Lung microvascular endothelial cell (primary cell): ENCODE measurements around the gene TRAPPC2. TPM values are rescaled to one million over a fixed set of nuclear protein-coding genes. Genes with fewer than 3 reads are reported as not detected.
A peak's percentile ranks its signal among the peaks of the same experiment; 100 is the strongest.
"Not testable (repeated sequence)": the region's sequence is repeated elsewhere in the genome, so short reads cannot be mapped to it uniquely, and the experiment has no call there.

Source experiments
- DNase-seq, 2 donors: peaks; one replicate each; pipeline versions ENCODE4 v3.0.0 to v3.0.0-alpha.2; 2010; ENCODE audit warnings: low read depth in 2 of 2
- total RNA-seq: library from RNA; depleted of rRNA; stranded (reverse); fragments of >200 nt; gene quantifications from 2 replicates; pipeline ENCODE4 v1.2.1, GENCODE V29; 2014

Gene TRAPPC2
- total RNA-seq, 1 donor from 2014 or later, result 10.9 TPM

DNA sequence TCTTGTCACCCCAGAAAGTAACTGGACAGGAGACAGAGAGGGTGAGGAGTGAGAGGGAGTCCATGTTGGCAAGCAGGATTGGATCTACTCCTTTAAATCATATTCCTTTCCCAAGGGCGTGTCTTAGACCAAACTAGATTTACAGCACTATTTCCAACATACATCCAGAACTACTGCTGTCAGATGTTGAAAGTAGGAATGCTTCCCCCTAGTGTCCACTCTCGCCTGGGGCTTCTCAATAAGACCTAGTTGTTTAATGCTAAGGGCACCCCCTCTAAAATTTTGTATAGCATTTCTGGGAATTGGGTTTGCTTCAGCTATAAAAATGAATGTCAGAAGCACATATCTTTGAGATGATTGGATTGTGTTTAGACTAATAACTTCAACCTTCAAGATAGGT is 13.4 kb upstream of the TRAPPC2 start:
- peak; percentile 74 to 79 for DNase-seq

DNA sequence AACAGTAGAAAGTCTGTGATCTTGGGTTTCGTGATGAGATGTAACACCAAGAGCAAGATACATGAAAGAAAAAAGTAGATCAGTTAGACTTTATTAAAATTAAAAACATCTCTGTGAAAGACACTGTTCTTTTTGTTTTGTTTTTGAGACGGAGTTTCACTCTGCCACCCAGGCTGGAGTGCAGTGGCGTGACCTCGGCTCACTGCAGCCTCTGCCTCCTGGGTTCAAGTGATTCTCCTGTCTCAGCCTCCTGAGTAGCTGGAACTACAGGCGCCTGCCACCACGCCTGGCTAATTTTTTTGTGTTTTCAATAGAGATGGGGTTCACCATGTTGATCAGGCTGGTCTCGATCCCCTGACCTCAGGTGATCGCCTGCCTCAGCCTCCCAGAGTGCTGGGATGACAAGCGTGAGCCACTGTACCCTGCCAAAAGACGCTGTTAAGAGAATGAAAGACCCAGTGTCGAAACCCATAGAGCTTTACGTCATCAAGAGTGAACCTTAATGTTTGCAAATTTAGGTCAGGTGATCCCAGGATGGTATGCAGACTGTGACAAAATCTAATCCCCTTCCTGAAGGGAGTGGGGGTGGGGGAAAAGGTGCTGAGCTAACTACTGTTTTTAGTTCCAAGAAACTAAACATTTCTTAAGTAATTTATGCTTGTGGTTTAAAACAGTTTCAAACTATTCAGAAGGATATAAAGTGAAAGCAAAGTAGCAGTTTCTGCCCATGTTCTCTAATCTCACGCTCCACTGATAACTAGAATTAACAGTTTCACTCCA is 8.2 kb upstream of the TRAPPC2 start:
- DNase-seq, result no peak

DNA sequence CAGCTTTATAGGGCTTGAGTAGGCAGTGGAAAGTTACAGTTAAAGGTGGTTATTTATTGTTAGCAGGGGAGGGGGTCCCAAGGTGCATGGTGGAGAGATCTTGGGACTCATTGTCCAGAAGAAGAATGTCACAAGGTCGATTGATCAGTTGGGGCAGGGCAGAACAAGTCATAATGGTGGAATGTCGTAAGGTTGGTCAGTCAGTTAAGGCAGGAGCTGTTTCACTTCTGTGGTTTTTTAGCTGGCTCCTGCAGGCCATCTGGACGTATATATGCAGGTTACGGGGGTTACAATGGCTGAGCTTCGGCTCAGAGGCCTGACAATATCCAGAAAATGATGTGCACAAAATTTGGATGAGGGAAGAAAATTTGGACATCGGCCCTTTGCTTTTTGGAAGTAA is 7.3 kb upstream of the TRAPPC2 start:
- DNase-seq, result no peak

DNA sequence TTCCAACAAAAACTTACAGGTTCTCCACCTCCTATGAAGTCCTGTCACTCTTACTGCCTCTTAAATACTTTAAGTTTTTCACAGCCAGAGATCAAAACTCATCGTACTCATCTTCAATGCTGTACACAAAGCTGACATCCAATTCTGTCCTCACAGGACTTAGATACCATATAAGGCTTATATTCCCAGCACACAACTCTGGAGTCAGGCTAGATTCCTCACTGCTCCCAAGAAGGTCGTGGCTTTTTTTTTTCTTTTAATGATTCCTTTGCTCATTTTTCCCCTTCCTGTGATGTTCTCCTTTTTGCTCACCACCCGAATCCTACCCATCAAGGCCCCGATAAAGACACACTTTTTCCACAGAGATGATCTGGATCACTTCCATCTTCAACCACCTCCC is 914 bp downstream of the TRAPPC2 start:
- no peak for DNase-seq

DNA sequence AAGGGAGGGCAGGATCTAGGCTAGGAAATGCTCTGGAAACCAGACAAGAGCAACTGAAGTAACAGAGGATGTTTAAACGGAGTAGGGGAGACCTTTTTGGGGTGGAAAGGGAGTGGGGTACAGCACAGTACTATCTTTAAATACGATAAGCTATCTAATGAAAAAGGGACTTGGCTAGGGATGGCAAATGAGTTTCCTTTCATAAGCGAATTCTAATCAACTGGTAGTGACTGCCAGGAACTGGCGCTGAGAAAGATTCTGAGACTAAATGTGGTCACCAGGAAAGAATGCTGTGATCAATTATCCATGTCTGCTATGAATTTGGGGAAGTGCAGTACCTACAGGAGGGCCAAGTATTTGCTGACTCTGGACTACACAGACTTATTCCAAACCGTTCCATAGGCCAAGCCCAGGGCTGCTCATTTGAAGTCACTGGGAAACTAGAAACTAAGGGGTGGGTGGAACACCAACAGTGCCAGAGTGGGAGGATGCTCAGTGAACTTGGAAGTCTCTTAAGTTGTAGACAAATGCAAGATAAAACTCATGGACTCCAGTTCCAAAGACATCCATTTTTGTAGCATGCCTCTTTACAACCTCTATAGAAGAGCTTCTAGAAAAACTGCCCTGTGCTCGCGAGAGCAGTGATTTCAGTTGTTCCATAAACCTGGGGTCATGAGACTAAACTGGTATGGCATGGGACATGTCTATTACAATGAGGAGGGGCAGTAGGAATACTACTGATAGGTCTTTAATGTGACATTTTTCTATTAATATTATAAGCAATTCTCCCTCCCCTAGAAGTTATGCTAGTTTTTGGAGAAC is 2.0 kb downstream of the TRAPPC2 start:
- DNase-seq, result no peak

DNA sequence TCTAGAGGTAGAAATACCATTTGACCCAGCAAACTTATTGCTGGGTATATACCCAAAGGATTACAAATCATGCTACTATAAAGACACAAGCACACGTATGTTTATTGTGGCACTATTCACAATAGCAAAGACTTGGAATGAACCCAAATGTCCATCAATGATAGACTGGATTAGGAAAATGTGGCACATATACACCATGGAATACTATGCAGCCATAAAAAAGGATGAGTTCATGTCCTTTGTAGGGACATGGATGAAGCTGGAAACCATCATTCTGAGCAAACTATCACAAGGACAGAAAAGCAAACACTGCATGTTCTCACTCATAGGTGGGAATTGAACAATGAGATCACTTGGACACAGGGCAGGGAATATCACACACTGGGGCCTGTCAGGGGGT is 3.9 kb downstream of the TRAPPC2 start:
- not testable (repeated sequence) for DNase-seq

DNA sequence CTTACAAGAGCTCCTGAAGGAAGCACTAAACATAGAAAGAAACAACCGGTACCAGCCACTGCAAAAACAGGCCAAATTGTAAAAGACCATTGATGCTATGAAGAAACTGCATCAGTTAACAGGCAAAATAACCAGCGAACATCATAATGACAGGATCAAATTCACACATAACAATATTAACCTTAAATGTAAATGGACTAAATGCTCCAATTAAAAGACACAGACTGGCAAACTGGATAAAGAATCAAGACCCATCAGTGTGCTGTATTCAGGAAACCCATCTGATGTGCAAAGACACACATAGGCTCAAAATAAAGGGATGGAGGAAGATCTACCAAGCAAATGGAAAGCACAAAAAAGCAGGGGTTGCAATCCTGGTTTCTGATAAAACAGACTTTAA is 7.8 kb downstream of the TRAPPC2 start:
- not testable (repeated sequence) for DNase-seq

DNA sequence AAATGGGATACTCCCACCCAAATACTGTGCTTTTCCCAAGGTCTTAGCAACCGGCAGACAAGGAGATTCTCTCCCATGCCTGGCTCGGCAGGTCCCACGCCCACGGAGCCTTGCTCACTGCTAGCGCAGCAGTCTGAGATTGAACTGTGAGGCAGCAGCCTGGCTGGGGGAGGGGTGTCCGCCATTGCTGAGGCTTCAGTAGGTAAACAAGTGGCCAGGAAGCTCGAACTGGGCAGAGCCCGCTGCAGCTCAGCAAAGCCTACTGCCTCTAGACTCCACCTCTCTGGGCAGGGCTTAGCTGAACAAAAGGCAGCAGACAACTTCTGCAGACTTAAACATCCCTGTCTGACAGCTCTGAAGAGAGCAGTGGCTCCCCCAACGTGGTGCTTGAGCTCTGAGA is 9.5 kb downstream of the TRAPPC2 start:
- DNase-seq, result peak; percentile 10 to 15

DNA sequence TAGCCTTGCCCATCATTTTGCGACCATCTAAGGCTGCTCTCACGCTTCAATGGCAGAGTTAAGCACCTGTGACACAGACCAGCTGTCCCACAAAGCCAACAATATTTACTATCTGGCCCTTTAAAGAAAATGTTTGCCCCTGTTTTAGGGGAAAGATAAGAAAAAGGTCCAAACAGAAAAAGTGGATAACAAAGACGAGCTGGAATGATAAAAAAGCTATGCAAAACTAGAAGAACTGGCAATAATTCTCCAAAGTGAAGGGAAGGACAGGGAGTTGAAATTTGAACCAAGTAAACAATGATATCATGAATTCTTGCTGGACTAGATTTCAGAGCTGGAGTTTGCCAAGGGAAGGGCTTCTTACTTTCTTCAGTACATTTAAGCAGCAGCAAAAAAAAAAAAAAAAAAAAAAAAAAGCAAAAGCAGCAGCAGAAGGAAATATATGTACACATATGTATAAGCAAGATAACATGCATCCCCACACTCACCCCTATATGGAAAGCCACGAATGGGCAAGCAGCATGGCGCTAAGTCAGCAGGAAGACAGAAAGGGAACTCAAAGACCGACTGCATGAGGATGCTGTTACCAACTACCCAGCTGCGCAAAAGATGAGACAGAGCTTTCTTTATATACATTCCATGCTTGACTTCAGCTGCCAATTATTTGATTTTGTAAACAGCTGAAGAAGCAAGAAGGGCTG is 12.5 kb downstream of the TRAPPC2 start:
- no peak for DNase-seq

DNA sequence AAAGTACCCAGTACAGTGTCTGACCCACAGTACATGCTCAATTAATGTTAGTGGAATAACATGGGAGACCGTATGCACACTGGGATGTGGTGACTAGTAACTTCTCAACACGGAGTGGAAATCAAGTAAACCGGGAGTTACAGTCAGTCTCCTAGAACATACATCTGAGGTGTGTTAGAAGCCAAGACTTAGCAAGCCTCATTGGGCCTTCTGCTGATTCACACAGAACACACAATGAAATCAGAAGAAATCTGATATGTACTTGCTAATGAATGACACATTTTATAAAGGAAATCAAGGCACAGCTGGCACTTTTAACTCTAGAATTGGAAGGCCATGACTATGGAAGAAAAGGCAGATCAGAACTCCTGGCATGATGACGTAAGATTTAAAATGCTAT is 13.0 kb downstream of the TRAPPC2 start:
- DNase-seq, result no peak

DNA sequence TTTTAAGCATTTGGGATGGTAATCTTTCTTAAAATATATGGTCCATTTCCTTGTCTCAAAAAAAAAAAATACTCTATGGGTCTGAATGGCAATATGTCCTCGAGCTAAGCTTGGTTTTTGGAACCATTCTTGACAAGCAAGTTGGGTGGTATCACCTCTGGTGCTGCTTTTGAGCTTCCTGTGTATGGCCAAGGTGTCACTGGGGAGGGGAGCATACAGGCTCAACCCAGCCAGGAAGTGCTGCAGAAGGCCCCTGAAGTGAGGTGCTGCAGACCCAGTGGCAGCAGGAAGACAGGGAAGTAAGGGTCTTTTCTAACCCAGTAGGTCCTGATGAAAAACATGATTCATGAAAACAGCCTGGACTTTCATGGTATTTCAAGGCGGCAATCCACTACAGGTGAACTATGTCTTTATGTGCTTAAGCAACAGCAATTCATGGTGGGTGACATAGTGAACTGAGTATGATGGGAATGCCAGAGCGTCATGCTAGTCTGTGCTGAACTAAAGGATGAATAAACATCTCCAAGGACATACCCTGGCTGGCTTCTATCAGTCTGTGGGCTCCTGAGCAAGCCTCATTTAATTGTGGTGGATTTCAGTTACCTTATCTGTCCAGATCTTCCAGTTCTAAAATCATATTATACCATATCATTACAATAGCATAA is 15.1 kb downstream of the TRAPPC2 start:
- DNase-seq, result no peak

DNA sequence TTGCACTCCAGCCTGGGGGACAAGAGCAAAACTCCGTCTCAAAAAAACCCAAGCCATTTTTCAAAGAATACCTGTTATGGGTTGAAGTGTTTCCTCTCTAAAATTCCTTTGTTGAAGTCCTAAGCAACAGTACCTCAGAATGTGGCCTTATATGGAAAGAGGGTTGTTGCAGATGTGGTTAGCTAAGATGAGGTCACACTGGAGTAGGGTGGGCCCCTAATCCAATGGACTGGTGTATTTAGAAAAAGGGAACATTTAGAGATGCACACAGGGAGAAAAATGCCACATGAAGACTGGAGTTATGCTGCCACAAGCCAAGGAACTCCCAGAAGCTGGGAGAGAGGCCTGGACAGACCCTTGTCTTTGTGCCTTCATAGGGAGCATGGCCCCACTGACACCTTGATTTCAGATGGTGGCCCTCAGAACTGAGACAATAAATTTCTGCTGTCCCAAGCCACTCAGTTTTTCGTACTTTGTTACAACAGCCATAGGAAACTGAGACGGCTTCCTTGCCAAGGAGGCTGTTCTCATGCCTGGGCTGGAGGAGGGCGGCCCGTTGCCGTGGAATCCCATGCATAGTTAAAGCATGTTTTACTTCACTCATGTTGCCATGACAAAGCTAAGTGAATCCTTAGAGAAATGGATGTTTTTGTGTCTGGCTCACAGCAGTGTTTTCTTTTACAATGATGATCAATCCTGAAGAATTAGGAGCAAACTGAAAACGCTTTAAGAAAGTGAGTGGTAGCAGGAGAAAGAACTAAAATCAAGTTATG is 16.5 kb downstream of the TRAPPC2 start:
- no peak for DNase-seq

DNA sequence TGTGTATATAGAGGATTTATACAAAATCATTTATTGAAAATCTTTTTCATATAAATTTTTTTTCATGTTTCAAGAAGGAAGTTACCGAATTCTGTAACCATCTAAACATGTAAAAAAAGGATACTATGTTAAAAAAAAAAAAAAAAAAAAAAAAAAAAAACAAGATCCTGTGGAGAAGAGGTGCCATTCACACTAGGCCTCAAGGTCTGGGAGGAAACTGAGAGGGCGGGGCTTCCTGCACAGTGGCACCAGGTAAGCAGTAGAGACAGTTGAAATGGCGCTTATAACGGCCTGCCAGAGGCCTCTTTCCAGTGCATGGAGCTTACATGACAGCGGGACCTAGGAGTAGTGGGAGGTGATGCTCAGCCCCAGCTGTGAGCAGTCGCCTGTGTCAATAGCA is 17.5 kb downstream of the TRAPPC2 start:
- DNase-seq, result no peak

DNA sequence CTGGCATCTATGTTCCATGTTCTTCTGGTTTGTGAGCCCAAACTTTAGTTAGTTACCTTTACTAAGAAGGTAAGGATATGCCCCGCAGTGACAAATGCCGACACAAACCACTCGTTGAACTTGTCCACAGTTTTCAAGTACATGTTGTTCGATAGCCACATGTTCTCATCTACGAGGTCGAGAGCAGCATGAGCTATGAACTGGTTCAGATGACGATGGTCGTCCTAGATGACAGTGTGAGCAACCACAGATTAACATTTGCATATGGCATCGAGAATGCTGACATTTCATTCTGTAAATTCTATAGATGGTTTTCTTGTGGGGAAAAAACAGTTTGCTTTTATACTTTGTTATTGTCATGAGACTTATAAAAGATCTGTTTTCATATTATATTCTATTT is 18.0 kb downstream of the TRAPPC2 start:
- DNase-seq, result no peak

DNA sequence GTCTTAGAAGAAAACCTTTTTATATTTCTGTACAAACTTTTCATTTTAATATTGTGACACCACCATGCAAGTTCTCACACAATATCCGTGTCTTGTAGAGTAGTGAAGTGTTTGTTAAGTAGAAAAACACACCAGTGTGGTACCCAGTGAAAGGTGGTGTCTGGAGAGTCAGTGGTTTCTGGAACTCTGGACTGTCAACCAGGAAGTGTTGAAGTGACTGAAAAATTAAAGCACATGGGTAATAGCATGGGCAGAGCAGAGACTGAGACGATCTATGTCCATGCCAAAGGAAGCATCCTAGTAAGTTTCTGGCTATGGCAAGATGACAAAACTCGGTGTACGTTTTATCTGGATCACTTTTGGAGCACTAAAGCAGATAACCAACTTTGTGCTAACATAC is 23.3 kb downstream of the TRAPPC2 start:
- no peak for DNase-seq

DNA sequence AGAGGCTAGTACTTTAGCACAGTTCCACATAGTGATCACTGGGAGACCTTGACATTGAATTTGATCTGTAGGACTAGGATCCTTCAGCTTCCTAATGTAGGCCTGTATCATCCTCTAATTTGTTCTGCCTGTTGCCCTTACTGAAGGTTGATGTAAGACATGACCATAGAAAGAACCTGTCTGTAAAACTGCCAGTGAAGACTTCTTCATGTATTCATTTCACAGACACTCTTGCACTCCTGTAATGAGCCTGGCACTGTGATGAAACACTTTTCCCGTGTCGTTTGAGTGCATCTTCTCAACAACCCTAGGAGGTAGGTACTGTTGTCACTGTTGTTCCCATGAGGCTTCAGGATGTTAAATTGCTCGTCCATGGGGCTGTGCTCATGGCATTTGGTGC is 30.8 kb downstream of the TRAPPC2 start:
- DNase-seq, result no peak

DNA sequence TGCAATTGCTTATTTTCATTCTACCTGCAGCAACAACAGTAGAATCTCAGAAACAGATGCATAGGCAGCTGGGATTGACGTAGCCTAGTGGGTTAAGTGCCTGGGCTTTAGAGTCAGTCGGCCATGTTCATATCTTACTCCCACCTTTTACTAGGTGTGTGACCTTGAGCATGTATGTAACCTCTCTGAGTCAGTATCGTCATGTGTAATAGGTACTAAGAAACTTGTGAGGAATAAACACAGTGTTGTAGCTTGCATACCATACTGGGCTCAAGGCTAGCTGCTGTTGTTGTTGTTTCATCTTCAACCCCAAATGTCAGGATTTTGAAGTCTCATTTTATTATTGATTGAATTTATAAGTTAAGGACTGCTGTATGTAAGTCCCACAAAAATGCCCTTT is 31.3 kb downstream of the TRAPPC2 start:
- DNase-seq, result no peak

DNA sequence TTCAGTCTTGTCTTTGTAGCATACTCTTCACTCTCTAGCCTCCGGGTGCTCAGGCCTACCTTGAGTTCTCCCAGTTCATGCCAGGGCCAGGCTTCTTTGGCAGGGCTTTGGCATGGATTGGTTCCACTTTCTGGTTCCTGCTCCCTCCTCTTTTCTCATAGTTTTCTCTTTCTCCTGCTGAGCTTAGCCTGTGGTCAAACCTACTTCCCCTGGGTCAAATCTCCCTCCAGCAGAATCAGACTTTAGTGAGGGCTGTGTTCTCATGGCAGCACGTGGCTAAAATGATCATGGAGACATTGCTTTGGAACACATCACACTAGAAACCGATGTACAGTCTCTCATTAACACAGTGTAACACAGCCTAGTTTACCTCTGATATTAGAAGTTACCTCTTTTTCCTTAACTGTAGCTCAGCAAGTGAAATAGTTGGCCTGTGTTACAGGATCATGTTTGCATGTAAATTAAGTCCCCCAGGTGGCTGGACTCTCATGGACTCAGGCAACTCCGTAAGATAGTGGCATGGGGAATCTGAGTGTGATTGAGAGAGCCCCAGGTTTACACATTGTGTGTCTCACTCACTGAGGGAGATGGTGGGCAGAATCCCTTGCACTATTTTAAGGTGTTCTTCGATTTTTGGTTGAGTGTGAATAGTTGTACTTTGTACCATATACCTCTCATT is 32.2 kb downstream of the TRAPPC2 start:
- no peak for DNase-seq

DNA sequence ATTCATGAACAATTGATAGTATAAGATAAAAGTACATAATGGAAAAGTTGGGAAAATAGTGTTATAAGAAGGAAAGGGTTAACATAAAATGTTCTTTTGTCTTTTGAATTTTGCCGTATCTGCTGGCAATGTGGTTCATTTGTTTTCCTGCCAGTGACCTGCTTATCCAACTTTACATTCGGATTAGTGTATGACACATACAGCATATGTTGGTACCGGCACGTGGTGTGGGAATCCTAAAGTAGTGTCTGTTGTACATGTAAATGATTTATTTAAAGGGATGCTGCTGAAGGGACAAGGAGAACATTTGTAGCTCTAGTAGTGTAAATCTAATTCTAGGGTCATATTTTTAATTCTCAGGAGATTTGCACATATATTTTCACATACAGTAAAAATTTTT is 34.0 kb downstream of the TRAPPC2 start:
- DNase-seq, result no peak

DNA sequence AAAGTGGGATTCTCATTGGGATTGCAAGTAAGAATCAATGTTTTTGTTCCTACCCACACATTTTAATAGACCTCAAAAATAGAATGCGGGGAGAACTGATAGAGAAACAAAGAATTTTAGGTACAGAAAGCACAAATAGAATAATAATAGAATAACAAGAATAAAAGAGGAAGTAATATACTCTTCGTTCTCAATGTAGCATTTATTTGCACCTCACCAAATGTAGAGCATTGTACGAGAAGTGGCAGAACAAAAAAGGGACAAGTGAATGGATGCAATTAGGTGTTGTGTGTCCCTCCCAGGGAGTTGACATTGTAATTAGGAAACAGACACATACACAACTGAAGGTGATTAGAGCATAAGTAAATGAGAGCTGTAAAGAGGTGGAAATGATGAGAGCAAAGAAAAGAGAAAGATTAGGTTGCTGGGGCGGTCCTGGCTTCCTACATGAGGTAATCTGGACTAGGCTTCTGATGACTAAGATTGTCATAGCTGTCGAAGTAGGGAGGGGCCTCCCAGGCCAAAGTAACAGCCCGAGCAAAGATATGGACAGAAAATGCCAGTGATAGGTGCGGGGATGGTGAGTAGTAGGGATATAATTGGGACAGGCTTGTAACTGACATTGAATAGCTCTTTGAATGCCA is 35.1 kb downstream of the TRAPPC2 start:
- peak in 1 of 2 donors; percentile 55 for DNase-seq
